Measurements from ENCODE around the gene IFNLR1.

IFNLR1 gene

DNA sequence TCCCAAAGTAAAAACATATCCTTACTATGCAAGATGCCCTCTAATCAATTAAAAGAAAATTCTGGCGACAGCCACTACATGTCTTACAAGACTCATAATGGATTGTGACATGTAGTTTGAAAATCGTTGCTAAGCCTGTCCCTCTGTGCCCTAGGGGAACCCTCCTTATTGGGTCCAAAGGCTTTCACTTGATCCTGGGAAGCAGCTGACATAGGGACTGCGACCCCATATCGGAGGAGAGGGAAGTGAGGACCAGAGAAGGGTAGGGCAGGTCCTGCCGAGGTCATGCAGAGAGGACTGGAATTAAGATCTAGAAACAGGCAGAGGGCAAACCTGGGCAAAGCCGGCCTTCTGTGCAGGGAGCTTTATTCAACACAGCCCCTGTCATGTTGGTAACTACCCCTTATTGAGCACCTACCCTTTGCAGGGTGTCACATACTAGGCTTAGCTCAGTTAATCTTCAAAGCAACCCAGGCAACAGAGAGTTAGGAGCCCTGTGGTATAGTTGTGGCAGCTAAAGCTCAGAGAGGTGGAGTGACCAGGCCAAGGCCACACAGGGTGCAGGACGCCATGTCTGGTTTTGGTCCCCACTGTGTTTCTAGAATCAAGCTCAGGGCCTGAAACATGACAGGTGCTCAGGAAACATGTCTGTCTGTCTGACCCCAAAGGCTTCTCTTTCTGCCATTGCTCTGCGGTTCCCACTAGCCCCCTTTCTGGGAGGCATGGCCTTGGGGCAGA lies 18.4 kb upstream of the IFNLR1 start:
- no peak for DNase-seq (ENCODE audit: low read depth in 2 of 2)

DNA sequence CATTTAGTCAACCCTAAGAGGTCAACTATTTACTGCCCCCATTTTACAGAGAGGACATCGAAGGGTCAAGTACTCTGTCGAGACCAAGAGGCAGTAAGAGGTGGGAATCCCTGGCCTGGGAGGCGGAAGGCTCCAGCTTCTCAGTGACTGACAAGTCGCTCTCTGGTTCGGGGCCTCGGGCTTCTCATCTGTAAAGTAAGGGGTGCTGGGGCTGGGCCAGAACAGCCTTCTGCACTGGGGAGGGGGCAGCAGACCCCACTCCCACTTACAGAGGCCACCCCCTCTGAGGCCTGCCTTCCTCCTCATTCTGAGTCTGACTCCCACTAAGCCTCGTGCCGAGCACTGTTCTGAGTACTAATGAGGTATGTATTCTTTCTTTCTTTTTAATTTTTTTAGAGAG lies 17.0 kb upstream of the IFNLR1 start:
- DNase-seq (ENCODE audit: low read depth in 2 of 2): no peak

GRCh38 chr1:24203404-24203803 lies 16.3 kb upstream of the IFNLR1 start:
- DNase-seq (ENCODE audit: low read depth in 2 of 2): no peak

GRCh38 chr1:24202987-24203386 lies 15.9 kb upstream of the IFNLR1 start:
- no peak for DNase-seq (ENCODE audit: low read depth in 2 of 2)

DNA sequence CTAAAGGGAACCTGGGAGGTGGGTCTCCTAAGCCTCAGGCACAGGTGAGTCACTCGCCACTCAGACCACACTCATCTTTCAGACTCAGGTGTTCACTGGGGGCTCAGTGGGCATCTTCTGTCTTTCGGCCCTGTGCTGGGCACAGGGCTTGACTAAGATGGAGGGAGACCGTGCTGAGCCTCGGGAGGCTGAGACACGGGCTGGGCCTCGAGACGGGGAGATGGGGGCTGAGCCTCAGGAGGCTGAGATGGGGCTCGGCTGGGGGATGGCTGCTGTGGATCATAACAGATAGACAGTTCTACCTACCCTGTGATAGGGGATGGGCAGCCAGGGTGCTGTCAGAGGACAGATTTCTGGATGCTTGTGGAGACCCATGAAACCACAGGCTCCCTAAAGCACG lies 15.5 kb upstream of the IFNLR1 start:
- DNase-seq (ENCODE audit: low read depth in 2 of 2): no peak

DNA sequence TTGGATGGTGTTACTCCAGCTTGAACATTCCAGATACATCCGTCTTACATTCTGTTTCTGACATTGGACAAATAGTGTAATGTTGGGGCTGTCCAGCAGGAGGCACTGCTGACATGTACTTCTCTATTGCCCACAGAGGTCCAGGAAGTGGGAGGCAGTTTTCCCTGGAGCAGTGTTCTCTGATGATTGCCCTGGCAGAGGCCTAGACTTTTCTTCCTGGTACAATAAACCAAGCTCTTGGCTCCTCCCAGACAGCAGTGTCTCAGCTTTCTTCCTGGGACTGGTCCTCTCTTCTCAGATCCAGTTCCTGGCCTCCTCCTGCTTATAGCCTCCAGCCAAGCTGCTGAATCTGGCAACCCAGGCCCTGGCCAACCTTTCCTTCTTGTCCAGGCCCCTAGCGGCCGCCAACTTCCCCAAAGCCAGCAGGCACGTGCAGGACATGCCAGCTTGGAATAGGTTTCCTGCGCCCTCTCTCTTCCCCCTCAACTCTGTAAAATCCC lies 14.9 kb upstream of the IFNLR1 start:
- DNase-seq (ENCODE audit: low read depth in 2 of 2): peak in 1 of 2 donors; percentile 48

- DNase-seq (ENCODE audit: low read depth in 2 of 2): peak; percentile 53 to 60
Observed at GRCh38 chr1:24199291-24199900, 12.3 kb upstream of the IFNLR1 start.

- DNase-seq (ENCODE audit: low read depth in 2 of 2): no peak
Observed at GRCh38 chr1:24198766-24199165, 11.7 kb upstream of the IFNLR1 start.

GRCh38 chr1:24195874-24196273 lies 8.8 kb upstream of the IFNLR1 start:
- DNase-seq (ENCODE audit: low read depth in 2 of 2): no peak

DNA sequence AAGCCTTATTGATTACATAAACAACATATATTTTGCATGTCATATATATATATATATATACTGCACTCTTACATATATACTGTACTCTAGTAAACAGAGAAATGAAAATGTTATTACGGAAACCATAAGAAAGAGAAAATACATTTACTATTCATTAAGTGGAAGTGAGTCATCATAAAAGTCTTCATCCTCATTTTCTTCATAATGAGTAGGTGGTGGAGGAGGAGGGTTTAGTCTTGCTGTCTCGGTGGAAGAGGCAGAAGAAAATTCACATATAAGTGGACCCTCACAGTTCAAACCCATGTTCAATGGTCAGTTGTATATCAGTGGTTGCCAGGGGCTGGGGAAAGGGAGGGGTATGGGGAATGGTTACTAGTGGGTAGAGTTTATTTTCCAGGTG lies 8.0 kb upstream of the IFNLR1 start:
- DNase-seq (ENCODE audit: low read depth in 2 of 2): no peak

- no peak for DNase-seq (ENCODE audit: low read depth in 2 of 2)
Observed at GRCh38 chr1:24193046-24193445, 6.0 kb upstream of the IFNLR1 start.

DNA sequence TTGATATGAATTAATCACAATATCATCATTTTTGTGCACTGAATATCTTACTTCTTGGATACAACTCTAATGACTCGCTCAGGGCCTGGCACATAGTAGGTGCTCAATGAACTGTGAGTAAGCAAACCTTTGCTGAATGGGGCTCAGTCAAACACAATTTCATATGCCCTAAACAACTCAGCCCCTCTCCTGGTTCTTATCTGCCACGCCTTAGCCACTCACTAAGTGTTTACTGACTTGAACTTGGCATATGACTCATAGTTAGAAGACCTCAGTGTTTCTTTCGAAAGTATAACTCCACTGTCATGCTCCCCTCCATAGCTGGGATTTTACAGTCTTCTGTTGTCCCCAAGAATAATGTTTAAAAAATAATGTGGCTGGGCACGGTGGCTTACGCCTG lies 4.8 kb upstream of the IFNLR1 start:
- DNase-seq (ENCODE audit: low read depth in 2 of 2): no peak

DNA sequence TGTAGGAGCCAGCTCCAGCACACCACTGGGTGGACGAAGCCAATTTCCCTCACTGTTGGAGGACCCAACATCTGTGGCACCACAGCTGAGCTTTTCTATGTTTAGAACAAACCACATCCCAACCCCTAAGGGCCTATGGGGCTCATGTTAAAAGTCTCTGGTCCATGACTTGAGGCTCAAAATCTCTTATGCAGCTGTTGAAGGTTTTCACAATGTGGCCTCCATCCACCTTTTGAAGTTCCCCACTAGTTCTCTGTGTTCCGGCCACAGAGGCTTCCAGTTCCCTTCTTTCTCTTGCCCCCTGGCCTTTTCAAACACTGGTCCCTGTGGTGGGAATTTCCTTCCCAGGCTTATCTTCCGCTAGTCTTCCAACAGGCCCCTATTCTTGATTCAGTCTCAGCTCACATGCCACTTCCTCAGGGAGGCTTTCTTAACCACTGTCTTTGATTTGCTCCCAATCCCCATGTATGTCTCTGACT lies 3.9 kb upstream of the IFNLR1 start:
- no peak for DNase-seq (ENCODE audit: low read depth in 2 of 2)

- DNase-seq (ENCODE audit: low read depth in 2 of 2): no peak
Observed at GRCh38 chr1:24189528-24189927, 2.4 kb upstream of the IFNLR1 start.

DNA sequence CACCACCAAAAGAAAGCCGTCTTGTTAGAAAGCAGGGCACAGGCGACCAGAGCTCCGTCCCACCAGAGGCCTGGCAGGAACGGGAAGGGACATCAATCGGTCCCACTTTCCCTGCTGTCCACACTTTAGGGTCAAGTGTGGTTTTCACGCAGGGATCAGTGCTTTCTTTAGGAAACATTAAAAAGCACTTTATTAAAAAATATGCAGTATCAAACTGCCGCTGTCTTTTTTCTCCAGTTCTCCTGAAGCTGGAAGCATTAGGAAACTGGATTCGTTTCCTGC lies 437 bp downstream of the IFNLR1 start:
- no peak for DNase-seq (ENCODE audit: low read depth in 2 of 2)

DNA sequence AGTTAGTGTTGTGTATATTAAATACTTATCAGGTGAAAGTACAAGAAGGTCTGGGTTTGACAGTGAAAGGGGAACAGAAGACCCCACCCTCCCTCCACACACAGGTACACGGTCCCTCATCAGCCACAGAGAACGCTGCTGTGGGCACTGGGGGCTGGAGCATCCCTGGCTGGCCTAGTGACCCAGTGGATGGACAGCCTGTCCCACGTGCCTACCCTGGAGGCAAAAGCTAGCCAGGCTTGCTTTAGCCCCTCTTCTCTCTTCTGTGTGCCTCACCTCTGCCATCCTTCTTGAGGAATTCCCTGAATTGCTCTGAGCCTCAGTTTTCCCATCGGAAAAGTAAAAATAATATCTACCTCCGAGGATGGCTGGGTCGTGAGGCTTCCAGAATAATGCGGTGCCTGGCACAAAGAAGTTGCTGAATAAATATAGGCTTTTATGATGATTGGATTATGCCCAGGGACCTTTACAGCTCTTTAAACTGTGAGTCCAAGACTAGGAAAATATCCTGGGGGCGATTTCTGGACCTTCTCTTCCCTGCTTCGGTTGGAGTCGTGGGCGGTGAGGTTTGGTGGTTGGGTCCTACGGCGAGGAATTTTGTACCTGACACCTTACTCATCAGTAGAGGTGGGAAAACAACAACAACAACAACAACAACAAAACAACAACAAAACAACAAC lies 918 bp downstream of the IFNLR1 start:
- DNase-seq (ENCODE audit: low read depth in 2 of 2): no peak

DNA sequence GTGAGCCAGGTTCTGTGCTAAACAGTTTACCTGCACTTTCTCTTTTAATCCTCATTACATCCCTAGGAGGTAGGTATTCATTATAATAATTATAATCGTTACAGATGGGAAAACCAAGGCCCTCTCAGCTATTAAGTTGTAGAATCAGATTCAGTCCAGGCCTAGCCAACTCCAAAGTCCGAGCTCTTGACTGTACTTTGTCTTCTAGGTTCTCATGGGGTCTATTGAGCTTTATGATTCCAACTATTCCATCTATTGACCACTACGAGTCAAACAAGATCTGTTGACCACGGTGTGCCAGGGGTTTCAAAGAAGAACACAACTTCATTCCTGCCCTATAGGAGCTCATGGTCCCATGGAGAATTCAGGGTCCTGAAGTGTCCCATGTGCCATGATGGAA lies 2.0 kb downstream of the IFNLR1 start:
- no peak for DNase-seq (ENCODE audit: low read depth in 2 of 2)

DNA sequence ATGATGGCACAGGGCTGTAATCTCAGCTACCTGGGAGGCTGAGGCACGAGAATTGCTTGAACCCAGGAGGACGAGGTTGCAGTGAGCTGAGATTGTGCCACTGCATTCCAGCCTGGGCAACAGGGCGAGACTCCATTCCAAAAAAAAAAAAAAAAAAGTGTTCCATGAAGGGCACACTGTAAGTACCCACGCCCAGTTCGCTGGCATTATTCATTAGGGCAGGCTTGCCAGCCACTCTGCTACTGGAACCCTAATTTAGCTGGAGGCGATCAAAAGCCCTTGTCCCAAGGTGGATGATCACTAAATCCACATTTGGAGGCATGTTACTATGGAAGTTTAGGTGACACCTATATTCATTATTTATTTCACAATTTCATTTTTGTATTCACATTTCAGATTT lies 5.0 kb downstream of the IFNLR1 start:
- no peak for DNase-seq (ENCODE audit: low read depth in 2 of 2)

DNA sequence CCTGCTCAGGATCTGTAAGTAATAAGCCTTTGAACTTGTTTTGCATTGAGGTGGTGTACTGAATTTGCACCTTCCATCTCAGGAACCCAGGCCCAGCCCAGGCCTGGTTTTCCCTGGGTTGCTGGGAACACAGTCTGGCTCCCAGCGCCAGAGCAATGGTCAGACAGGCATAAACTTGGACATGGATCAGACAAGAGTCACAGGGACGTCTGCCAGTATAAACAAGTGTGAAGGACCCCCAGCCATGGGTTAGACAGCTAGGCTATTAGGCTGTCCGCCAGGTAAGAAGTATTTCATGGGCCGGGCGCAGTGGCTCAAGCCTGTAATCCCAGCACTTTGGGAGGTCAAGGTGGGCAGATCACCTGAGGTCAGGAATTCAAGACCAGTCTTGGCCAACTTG lies 5.5 kb downstream of the IFNLR1 start:
- no peak for DNase-seq (ENCODE audit: low read depth in 2 of 2)

GRCh38 chr1:24180676-24181075 lies 6.4 kb downstream of the IFNLR1 start:
- no peak for DNase-seq (ENCODE audit: low read depth in 2 of 2)

DNA sequence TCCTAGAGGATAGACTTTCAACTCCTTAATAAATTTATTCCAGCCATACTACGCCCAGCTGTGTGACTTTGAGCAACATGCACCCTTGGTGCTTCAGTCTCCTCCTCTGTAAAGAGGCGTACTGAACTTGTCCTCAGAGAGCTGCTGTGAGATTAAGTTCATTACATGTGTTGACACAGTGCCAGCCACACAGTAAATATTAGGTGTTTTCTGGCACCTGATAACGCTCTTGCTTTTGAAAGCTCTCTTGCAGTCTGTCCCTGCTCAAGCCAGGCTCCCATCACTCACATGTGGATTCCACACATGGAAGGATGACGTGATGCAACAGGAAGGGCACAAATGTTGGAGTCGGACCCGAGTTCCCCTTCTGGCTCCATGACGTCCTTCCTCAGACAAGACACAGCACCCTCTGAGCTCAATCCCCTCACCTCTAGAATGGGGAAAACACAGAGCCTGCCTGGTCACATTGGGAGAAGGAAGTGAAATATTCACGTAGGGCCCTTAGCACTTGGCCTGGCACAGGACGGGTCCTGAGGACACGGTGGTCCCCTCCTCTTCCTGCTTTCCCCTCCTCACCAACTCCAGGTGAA lies 7.7 kb downstream of the IFNLR1 start:
- no peak for DNase-seq (ENCODE audit: low read depth in 2 of 2)

DNA sequence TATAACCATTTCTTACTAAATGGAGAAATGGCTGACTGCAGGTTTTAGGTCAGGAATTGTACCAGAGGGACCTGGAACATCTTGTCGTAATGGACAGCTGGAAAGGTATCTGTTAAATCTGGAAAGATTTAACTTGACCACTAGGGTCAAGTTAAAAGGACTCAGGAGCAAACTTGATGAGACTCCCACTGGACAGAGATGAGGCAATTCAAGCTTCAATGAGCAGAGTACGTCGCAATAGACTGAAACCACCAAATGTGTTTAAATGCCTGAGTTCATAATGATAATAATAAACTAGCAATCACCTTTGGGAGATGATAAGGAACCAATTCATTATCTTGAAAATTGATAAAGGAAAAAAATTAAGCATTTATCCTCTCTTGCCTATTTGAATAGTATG lies 8.7 kb downstream of the IFNLR1 start:
- no peak for DNase-seq (ENCODE audit: low read depth in 2 of 2)

DNA sequence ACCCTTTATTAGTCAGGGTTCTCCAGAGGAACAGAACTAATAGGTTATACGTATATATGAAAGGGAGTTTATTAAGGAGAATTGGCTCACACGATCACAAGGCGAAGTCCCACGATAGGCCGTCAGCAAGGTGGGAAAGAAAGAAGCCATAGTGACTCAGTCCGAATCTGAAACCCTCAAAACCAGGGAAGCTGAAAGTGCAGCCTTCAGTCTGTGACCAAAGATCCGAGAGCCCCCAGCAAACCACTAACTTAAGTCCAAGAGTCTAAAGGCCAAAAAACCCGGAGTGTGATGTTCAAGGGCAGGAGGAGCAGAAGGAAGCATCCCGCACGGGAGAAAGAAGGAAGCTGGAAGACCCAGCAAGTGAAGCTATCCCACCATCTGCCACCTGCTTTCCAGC lies 9.9 kb downstream of the IFNLR1 start:
- DNase-seq (ENCODE audit: low read depth in 2 of 2): no peak
